Measurements from ENCODE around the gene SOX5.
"Not testable (repeated sequence)": the region's sequence is repeated elsewhere in the genome, so short reads cannot be mapped to it uniquely, and the experiment has no call there.

The SOX5 gene

DNA sequence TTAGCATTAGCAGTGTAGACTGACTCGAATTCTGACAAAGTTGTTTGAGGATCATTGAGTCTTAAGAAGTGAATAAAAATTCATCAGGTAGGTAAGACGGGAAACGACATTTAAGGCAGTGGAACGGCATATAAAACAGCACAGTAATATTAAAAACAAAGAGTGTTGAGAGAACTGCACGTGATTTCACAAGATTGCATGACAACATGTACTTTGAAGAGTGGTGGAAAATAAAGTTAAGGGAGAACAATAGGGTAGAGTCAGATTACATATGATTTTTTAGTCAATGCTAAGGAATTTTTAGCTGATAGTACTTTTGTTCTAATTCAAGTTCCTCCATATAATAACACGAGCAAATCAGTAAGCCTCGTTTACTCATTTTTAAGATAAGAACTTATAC, 115.4 kb downstream of the SOX5 start:
- no peak for DNase-seq (ENCODE audit: low read depth)

DNA sequence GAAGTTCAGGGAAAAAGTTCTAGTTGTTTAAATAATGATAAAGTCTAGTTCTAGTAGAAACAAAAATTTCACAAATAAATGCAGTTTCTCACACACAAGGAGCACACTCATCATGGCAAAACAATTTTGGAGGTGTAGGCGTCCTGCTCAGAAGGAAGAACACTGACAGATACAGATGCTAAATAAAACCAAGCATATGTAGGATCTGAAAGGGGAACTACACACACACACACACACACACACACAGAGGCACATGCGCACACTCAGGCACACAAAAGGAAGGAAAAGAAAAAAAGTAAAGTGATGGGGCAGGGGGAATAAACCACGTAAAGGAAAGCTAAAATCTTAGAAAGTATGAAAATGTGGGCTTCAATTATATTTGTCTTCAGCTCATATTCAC, 117.7 kb downstream of the SOX5 start:
- DNase-seq (ENCODE audit: low read depth): no peak

DNA sequence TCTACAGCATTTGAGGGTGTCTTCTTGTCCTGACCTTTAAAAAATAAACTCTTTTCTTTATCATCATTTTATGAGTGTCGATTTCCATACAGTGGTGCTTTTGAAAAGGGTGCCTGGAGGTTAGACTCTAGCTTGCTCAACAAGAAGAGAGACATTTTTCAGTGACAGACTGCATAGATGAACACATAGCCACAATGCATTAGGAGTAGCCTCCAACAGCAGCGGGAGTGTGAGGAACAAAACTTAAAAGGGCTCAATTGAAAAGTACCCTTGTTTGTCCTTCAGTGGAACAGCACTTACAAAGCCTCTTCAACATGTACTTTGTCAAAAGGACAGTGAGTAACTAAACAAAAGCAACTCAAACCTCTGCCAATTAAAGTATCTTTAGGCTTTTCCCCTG, 119.3 kb downstream of the SOX5 start:
- no peak for DNase-seq (ENCODE audit: low read depth)

DNA sequence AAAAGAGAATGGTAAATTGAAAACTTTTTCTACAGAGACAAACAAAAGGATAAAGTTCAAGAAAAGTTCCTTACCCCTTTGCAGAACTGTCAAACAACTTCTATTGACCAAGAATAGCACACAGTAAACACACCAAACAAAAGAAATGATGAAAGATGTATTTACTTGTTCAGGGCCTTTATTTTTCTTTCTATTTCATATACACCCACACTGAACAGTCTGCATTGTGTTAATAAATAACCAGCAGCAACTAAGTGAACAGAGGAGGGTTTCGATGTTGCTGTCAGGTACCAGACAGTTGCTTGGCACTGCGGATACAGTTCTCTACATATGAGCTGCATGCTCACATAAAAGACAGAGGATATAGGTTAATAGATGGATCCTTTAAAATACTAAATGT, 122.1 kb downstream of the SOX5 start:
- no peak for DNase-seq (ENCODE audit: low read depth)

DNA sequence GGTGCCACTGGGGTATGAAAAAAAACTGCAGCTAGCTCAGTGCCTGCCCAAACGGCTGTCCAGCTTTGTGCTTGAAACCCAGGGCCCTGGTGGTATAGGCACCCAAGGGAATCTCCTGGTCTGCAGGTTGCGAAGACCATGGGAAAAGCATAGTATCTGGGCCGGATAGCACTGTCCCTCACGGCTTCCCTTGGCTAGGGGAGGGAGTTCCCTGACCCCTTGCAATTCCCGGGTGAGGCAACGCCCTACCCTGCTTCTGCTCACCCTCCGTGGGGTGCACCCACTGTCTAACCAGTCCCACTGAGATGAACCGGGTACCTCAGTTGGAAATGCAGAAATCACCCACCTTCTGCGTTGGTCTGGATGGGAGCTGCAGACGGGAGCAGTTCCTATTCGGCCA, 124.3 kb downstream of the SOX5 start:
- DNase-seq (ENCODE audit: low read depth): not testable (repeated sequence)

DNA sequence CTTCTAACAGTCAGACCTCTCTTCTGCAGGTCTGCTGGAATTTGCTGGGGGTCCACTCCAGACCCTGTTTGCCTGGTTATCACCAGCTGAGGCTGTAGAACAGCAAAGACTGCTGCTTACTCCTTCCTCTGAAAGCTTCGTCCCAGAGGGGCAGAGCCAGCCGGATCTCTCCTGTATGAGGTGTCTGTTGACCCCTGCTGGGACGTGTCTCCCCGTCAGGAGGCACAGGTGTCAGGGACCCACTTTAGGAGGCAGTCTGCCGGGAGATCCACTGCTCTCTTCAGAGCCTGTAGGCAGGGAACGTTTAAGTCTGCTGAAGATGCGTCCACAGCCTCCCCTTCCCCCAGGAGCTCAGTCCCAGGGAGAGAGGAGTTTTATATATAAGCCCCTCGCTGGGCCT, 125.1 kb downstream of the SOX5 start:
- no peak for DNase-seq (ENCODE audit: low read depth)

DNA sequence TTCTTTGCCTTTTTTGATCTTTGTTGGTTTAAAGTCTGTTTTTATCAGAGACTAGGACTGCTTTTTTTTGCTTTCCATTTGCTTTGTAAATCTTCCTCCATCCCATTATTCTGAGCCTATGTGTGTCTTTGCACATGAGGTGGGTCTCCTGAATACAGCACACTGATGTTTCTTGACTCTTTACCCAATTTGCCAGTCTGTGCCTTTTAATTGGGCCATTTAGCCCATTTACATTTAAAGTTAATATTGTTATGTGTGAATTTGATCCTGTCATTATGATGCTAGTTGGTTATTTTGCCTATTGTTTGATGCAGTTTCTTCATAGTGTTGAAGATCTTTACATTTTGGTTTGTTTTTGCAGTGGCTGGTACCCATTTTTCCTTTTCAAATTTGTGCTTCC, 126.6 kb downstream of the SOX5 start:
- not testable (repeated sequence) for DNase-seq (ENCODE audit: low read depth)

DNA sequence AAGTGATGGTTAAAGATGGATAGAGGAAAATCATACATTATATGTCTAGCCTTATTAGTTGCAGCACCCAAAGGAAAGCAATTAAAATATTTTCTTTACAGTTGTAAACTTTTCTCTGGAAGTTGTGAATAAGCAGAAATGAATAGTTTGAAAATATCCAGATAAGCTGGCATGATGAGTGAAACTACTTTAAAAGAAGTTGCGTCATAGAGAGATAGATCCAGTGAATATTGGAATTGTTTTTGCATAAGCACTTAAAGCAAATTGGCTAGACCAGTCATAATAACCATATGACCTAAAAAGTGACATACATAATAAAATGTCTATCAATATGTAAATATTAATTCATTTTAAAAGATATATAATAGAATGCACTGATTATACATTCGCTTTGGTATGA, 132.1 kb downstream of the SOX5 start:
- DNase-seq (ENCODE audit: low read depth): no peak

DNA sequence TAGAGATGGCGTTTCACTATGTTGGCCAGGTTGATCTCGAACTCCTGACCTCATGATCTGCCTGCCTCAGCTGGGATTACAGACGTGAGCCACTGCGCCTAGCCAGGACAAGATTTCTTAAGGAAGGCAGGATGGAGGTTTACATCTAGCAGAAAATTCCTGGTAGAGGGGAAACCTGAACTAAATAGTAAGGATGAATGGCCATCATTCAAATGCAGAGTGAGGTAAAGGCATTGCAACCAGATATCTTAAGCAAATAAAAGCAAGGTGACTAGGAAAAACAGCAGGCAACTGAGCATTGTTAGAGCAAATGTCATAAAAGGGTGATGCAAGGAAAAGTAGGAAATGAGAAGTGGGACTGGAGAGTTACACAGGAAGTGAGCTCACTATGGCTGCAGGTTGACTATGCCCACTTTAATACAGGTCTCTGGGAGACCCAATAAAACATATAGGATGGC, 133.0 kb downstream of the SOX5 start:
- DNase-seq (ENCODE audit: low read depth): no peak

DNA sequence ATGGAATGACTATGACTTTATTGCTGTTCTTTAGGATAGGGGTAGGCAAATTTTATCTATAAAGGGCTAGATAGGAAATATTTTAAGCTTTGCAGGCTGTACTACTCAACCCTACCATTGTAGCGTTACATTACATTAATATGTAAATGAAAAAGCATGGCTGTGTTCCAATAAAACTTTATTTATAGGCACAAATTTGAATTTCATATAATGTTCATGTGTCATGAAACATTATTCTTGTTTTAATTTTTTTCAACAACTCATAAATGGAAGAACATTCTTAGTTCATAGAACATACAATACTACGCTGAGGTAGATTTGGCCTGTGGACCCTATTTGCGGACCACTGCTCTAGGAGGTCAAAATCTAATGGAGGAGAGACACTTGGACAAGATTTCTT, 133.7 kb downstream of the SOX5 start:
- DNase-seq (ENCODE audit: low read depth): no peak

DNA sequence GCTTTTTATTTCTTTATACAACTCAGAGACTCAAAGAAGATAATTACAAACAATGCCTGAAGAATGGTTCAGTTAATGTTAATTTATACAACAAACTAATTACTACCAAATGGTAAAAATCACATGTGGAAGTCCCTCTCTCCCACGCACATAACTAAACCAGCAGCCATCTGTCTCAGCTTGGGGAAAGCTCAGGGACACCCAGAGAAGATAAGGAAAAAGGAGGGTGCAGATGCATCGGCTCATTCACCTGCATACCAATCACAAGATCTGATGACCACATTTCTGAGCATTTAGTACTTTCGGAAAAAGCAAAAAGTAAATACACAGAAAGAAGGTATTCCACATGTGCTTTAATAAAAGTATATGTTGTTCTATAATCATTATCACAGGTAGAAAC, 136.3 kb downstream of the SOX5 start:
- no peak for DNase-seq (ENCODE audit: low read depth)

DNA sequence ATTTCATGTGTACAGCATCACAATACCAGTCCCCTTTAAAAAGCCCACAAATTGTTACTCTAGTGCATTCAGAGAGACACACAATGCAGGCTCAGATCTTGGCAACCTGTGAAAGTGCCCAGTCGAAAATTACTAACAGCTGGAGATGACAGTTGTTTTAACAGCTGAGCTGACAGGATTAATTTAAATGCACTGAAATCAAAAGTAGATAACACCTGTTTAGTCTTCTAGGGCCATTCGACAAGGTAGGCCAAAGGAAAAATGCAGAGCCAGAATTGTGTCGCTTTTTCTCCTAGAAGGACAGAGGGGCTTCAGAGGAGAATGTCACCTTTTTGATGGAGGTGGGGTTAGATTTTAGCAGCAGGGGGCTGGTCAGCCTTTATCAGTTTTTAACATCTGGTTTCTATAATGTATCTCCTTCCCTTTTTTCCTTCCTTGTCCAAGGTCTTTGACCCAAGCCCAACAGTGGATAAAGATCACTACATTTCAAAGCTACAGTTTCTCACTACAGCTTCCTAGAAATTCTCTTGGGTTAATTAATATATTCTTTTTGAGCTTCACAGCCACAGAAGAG, 139.1 kb downstream of the SOX5 start:
- DNase-seq (ENCODE audit: low read depth): no peak

DNA sequence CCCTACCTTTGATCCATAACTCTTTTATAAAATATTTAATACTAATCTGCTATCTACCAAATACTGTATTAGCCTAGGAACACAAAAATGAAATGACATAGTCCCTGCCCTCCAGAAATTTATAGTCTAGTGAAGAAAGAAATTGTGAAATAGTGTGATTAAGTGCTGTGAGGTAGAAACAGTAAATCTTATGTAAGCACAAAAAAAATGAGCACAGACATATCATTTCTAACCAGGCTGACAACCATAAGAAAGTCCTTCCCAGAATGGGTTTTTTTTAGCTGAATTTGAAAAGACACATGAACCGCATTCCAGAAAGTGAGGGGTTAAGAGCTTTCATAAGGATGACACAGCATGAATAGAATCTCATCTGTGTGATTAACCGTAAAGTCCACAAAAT, 145.9 kb downstream of the SOX5 start:
- DNase-seq (ENCODE audit: low read depth): no peak

DNA sequence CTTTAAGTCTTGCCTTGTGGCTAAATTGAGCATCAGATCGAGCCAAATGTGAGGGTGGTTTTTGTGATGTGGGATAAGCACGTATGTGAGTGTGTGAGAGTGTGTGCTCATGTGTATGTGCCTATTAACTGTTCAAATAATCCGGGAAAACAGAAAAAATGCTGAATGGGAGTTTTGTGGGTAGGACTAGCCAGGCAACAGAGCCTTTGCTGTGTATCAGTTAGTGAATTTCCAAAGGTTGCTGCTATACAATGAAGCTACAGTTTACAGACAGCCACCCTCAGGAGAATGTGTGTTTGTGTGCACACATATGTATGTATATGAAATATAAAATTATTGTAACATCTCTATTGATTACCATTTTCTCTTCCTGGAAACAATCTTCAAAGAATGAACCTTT, 154.0 kb downstream of the SOX5 start:
- DNase-seq (ENCODE audit: low read depth): no peak

DNA sequence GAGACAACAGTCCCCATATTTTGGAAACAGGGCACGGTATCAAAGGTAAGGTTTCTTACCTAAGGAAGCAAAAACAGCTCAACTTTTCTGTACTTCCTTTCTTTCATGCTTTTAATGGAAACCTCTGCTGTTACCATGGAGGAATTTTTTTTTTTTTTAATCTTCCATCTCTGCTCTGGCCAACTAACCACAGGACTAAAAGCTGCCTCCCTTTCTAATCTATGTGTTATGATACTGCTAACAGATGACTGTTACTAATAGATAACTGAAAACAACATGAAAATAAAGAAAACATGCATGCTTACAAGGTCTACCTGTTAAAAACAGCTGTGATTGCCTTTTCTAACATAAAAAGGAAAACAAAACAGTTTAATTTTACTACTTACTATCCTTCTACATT, 168.4 kb downstream of the SOX5 start:
- no peak for DNase-seq (ENCODE audit: low read depth)

DNA sequence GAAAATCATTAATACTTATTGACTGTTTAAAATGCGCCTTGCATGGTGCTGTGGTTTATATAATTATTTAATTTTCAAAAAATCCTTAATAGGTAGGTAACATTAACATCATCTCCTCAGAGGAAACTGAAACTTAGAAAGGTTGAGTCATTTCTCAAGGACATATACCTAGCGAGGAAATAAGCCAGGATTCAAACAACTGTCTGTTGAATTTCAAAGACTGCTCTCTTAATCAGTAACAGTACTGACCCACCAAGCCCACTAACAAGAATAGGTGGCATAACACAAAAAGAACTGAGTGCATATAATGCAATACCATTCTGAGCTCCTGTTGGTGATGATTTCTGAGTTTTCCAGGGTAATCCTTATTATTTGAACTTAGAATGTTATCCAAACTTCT, 174.3 kb downstream of the SOX5 start:
- no peak for DNase-seq (ENCODE audit: low read depth)

DNA sequence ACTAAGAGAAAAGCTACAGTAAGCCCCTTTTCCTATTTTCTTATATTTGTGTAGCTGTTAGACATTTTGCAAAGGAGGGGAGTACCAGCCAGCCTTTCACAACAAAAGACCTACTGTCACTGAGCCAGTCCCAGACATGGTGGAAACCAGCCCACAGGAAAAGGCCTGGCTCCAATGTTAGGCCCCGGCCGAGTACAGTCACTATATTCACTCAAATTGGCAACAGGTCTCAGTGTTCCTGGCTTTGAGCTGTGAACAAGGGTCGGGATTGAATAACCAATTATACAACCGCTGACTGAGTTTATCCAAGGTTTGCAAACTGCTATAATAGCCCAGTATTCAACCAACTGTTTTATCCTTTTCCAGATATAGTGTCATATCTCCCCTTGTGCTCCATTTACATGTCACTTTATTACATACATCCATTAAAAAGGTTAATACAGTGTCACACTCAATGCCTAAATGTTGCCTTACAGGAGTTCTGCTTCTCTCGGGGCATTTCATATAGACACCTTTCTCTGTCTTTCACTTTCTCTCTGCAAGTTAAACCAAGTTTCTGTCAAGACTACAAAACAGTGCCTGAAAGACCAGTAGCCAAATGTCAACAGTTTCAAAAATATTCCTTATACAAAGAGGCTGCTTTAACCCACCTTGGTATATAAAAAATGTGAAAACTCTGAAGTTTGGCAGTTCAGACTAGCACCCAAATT, 178.1 kb downstream of the SOX5 start:
- DNase-seq (ENCODE audit: low read depth): no peak

DNA sequence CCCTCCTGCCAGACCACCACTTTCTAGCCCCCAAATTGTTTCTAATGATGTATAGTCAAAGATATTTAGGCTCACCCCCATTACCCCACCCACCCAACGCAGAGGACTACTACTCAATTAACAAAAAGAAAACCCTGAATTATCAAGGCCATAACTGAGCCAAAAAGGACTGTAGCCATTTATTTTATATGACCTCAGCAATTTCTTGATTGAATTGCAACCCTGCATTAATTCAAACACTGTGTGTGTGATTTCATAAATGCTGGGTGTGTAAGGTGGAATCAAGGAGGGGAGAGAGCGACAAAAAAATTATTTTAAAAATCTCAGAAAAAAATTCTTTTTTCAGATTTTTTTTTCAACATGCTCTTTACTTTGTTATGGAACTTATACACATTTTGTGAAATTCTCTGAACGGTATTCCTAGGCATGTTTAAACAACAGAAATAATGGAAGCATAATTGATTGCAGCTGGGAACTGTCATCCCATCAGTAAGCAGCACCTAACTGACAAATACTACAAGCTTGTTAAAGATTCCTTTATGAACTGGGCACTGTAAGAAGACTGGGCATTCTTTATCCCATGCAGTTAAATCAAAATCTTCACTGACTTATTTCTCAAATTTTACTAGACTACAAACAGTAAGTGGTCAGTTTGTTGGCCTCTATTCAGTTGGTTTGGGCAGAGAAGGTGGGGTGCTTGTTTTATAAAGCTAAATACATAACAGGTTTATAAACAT, 179.1 kb downstream of the SOX5 start:
- no peak for DNase-seq (ENCODE audit: low read depth)

DNA sequence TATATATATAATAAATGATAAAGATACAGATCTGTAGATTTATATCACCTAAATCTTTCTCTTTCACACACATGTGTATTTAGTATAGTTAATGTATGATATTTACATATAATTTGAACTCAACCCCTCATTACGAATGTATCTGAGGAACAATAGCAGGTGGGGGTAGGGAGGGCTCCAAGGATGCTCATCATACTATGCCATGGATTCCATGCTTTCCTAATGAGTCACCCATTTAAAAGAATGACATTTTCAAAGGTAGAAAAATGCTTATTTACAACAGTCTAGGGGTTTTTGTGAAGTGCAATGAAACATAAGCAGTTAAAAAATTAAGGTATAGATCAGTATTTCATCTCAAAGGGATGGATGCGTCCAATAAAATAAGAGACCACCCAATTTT, 181.6 kb downstream of the SOX5 start:
- no peak for DNase-seq (ENCODE audit: low read depth)

DNA sequence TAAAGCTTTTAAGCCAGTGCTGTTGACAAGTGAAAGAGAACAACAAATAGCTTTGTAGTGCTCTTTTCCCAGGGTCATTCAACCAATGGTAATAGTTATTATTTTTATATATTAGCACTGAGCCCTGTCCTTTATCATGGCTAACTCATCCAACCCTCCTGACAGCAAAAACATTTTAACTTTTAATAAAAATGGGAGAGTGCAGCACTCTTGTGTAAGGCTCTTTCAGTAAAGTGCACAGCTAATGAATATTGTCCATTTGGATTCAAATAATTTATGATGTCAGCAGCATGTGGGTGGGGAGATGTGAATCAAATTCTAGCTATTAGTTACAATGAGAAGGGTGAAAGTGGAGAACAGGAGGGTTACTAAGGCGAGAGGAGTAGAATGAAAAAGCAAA, 185.7 kb downstream of the SOX5 start:
- no peak for DNase-seq (ENCODE audit: low read depth)

DNA sequence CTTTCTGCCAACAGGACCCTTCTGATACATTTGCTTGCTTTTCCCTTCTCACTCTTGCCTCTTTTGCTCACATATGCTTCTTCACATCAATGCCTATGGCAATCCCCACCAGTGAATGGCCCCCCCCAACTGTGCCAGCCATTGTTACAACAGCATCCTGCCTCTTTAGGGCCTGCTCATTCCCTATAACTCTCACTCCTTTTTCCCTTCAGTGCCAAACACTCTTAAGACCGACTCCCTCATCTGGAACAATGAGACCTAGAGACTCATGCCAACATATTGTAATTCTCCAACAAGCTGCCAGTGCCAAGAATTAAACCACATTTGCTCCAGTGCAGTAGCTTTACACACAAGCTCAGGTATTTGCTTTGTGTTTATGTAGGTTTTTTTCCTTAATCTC, 189.0 kb downstream of the SOX5 start:
- no peak for DNase-seq (ENCODE audit: low read depth)

DNA sequence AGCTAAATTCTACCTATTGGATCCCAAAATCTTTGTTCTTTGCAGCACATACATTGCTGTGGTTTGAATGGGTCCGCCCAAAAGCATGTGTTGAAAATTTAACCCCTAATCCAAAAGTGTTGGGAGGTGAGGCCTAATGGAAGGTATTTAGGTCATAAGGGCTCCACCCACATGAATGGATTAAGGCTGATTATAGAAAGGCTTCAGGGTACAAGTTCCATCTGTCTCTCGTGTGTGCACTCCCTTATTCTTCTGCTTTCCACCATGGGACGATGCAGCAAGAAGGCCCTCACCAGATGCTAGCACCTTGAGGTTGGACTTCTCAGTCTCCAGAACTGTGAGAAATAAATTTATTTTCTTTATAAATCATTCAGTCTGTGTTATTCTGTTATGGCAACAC, 190.9 kb downstream of the SOX5 start:
- DNase-seq (ENCODE audit: low read depth): no peak

DNA sequence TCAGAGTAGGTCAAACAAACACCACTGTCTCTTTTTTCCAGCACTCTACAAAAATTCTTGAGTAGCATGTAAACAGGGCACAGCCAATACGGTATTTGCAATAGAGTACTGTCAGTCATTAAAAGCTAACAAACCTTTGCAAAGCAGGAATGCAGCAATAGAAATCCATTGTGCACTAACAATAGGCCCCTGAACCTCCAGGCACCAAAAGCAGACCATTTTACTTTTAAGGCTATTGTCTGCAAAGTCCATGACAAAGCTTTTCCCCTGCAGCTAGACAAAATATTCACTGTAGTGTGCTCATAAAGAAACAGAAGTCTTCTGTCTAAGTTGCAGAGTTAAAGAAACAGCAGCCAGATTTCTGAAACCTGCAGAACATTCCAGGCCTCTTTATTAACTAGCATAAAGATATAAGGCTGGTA, 191.9 kb downstream of the SOX5 start:
- DNase-seq (ENCODE audit: low read depth): no peak

DNA sequence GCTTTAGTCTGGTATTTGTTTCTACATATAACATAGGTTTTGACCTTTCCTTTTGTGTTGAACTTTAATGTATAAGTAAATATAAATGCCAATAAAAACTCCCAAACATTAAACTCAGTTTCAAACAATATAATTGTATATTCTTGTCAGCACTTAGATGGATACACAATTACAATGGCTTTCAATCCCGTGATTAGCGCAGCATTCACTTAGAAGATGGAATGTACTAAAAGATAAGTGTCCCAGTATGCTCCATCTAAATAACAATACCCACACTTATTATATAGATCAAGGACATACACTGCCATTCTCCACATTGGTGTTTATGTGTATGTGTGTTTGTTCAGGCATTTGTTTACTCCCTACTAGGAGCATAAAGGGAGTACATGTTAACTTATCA, 193.1 kb downstream of the SOX5 start:
- no peak for DNase-seq (ENCODE audit: low read depth)

Data from activated T-helper 1 cell treated with Interleukin-2 at 50 U/mL for 16 hours (primary cell).